ENCODE results near the gene PRR7. TPM values are rescaled to one million over a fixed set of nuclear protein-coding genes. Genes with fewer than 3 reads are reported as not detected.

Gene PRR7
- total and polyA plus RNA-seq, 8 donors = 0.61 to 3.7 (median 1.1) TPM; not detected in 4

DNA sequence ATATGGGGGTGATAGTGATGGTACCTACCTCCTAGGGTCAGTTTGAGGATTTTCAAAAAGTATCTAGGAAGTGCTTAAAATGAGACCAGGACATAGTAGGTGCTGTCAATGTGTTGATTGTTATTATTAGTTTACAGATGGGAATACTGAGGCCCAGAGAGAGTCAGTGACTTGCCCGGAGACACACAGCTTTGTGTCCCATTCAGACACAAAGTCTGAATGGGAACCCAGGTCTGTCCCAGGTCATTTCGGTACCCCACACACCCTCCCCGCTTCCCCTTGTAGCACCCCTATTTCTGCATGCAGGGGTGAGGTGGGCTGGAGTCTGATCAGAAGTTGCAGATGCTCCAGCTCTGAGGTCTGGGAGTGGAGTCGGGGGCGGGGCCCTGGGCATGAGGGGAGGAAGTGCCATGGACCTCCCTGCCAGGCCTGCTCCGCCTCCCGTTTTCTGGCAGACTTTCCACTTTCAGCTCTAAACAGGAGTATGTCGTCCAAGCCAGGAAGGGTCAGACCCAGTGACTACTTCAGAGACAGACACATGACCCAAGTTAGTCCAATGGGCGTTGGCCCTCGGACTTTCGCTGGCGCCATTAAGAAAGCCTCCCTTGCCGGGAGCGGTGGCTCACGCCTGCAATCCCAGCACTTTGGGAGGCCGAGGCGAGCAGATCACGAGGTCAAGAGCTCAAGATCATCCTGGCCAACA is 30.1 kb downstream of the PRR7 start:
- TF ChIP-seq EP300 (IDR thresholded peaks at IDR 0.05) (no peak), POLR2A (IDR thresholded peaks at IDR 0.05) (no peak), POLR2AphosphoS5 (IDR thresholded peaks at IDR 0.05) (peak; percentile 9 to 45 (median 30))
- TF ChIP-seq, protein P1, sequence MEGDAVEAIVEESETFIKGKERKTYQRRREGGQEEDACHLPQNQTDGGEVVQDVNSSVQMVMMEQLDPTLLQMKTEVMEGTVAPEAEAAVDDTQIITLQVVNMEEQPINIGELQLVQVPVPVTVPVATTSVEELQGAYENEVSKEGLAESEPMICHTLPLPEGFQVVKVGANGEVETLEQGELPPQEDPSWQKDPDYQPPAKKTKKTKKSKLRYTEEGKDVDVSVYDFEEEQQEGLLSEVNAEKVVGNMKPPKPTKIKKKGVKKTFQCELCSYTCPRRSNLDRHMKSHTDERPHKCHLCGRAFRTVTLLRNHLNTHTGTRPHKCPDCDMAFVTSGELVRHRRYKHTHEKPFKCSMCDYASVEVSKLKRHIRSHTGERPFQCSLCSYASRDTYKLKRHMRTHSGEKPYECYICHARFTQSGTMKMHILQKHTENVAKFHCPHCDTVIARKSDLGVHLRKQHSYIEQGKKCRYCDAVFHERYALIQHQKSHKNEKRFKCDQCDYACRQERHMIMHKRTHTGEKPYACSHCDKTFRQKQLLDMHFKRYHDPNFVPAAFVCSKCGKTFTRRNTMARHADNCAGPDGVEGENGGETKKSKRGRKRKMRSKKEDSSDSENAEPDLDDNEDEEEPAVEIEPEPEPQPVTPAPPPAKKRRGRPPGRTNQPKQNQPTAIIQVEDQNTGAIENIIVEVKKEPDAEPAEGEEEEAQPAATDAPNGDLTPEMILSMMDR (IDR thresholded peaks at IDR 0.05) = no peak

DNA sequence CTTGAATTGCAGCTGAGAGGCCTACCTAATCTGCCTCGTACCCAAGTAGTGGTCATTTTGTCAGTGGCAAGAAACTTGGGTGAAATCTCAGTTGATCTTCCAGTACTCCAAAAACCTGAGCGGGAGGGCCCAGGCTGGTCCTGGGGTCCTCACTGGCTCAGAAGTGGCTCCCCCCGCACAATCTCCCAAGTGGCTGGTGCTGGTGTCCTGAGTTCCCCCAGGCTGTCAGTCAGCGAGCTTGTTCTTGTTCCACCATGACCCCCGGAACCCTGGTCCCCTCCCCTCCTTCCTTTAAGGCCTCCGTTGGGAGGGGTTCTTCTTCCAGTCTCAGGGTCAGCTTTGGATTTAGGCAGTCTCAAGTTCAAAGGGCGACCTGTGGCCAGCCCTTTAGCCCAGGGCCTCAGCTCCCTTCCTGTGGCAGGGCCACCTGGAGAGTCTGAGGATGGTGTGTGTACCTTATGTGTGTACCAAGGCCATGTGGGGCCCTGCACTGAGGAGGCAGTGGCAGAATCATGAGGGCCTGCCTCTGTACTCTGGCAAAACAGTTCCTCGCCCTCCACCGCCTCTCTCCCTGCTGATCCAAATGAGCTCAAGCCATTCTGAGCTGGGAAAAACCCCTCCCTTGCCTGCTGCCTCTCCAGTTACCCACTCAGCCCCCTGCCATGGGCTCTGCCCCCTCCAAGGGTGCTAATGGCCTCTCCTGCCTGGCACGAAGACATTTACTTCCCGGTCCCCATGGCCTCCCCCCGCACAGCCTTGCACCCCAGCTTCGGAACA is 31.3 kb downstream of the PRR7 start:
- TF ChIP-seq POLR2AphosphoS5 (IDR thresholded peaks at IDR 0.05) = no peak
- no peak for TF ChIP-seq EP300 (IDR thresholded peaks at IDR 0.05)
- TF ChIP-seq, protein P1 (IDR thresholded peaks at IDR 0.05) = no peak
- no peak for TF ChIP-seq POLR2A (IDR thresholded peaks at IDR 0.05)
- H3K36me3 ChIP-seq = peaks cover 0 to 9% (median 4%) of the 10 kb centered on the region in 4 donors
- peak overlapping the region in 4 of 5 donors; percentile 65 to 83 (median 80) for H3K27ac ChIP-seq
- WGBS, 5 donors = 84 to 95% (median 91%) methylated on average over 12 to 13 of the region's 13 CpGs
- H3K4me1 ChIP-seq = peaks cover 15 to 82% (median 51%) of the 10 kb centered on the region in 4 donors
- H3K4me3 ChIP-seq = no peak overlapping the region
- no peaks in the 10 kb centered on the region for H3K9me3 ChIP-seq
- DNase-seq = no peak
- intact Hi-C loops (cut with DNase I; ENCODE audit: low total_unique reads) = no loop called here
- H3K27me3 ChIP-seq = peaks cover 0 to 11% (median 0%) of the 10 kb centered on the region in 3 donors

More for the DNA sequence above, 30.1 kb downstream of the PRR7 start:
- Histone ChIP-seq H3K36me3 (peaks cover 0 to 5% (median 2%) of the 10 kb centered on the region in 4 donors), H3K4me3 (no peak overlapping the region), H3K27ac (peak overlapping the region in 4 of 5 donors; percentile 65 to 83 (median 80)), H3K4me1 (peaks cover 26 to 88% (median 59%) of the 10 kb centered on the region in 4 donors), H3K27me3 (peaks cover 0 to 22% (median 3%) of the 10 kb centered on the region in 3 donors), H3K9me3 (no peaks in the 10 kb centered on the region)
- peak in 1 of 2 donors; percentile 63 for DNase-seq
- intact Hi-C loops (cut with DNase I; ENCODE audit: low total_unique reads) = no loop called here
- WGBS, 5 donors = 71 to 78% (median 75%) methylated on average over 18 of the region's 18 CpGs

DNA sequence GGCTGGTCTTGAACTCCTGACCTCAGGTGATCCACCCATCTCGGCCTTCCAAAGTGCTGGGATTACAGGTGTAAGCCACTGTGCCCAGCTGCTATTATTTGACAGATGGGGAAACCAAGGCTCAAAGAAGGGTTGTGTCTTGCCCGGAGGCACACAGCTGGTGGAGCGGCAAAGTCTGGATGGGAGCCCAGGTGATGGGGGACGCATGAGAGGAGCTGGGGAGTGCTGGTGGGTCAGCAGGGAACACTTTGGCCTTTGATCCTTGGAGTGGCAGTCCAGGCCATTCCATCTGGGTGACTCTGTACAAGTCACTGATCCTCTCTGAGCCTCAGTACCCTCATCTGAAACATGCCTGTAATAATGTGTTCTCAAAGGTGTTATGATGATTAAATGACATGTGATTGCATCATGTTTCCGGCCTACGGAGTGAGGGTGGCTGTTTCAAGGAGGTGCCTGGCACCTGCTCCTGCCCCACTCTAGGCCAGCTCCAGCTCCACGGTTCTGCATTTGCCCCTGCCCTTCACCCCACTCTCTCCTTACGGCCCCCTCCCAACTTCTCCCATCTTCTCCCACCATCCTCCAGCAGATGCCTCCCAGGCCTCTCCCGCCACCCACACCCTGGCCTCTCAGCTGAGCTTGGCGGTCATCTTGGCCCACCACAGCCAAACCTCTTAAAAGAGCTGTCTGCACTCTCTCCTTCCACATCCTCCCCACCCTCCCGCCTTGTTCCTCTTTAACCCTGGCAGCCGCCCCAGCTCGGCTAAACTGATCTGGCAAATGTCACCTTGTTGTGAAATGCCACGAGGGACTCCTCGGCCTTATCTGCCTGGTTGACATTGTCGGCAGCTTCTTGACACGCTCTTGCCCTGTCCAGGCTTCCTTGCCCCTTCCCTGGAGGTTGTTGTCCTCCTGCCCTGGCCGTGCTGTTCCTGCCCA is 32.4 kb downstream of the PRR7 start:
- TF ChIP-seq EP300 (IDR thresholded peaks at IDR 0.05) (no peak), POLR2AphosphoS5 (IDR thresholded peaks at IDR 0.05) (peak; percentile 61 to 77 (median 68))
- H3K9me3 ChIP-seq = no peaks in the 10 kb centered on the region
- H3K27me3 ChIP-seq = peaks cover 0 to 5% (median 0%) of the 10 kb centered on the region in 3 donors
- DNase-seq = peak; percentile 80 to 82
- H3K4me3 ChIP-seq = no peak overlapping the region
- intact Hi-C loops (cut with DNase I; ENCODE audit: low total_unique reads) = no loop called here
- peaks cover 9 to 20% (median 14%) of the 10 kb centered on the region in 4 donors for H3K36me3 ChIP-seq
- WGBS, 5 donors = 23 to 40% (median 29%) methylated on average over 18 of the region's 18 CpGs
- H3K4me1 ChIP-seq = peaks cover 15 to 87% (median 53%) of the 10 kb centered on the region in 4 donors
- peak overlapping the region; percentile 39 to 83 (median 78) for H3K27ac ChIP-seq

DNA sequence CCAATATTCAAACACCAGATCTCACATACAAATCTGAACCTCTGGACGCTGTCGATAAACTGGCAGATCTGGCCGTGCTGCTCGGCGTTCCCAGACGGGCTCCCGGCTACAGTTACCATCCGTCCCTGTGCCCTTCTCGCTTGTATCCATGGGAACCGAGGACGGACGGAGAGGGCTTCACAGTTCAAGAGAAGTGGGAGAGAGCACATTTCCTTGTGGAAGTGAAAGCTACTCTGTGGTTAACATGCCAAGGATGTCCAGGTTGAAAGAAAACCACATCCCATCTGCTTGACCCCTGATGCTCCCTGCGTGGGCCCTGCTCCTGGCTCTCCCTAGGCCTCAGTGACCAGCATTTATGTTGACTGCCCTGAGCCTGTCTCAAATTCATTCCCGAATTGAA is 33.2 kb downstream of the PRR7 start:
- 38 to 78% (median 68%) methylated on average over 14 of the region's 14 CpGs for WGBS, 5 donors
- H3K36me3 ChIP-seq = peaks cover 13 to 28% (median 20%) of the 10 kb centered on the region in 4 donors
- H3K27me3 ChIP-seq = no peaks in the 10 kb centered on the region
- peak overlapping the region in 4 of 5 donors; percentile 65 to 83 (median 80) for H3K27ac ChIP-seq
- no peak overlapping the region for H3K4me3 ChIP-seq
- intact Hi-C loops (cut with DNase I; ENCODE audit: low total_unique reads) = no loop called here
- peaks cover 15 to 89% (median 53%) of the 10 kb centered on the region in 4 donors for H3K4me1 ChIP-seq
- TF ChIP-seq POLR2AphosphoS5 (IDR thresholded peaks at IDR 0.05) (no peak), EP300 (IDR thresholded peaks at IDR 0.05) (no peak), POLR2A (IDR thresholded peaks at IDR 0.05) (no peak)
- TF ChIP-seq, protein P1 (IDR thresholded peaks at IDR 0.05) = no peak
- no peaks in the 10 kb centered on the region for H3K9me3 ChIP-seq
- peak in 1 of 2 donors; percentile 56 for DNase-seq
